Memory B cell (primary cell): ENCODE results near the gene NCK2.
"Not testable (repeated sequence)": the region's sequence is repeated elsewhere in the genome, so short reads cannot be mapped to it uniquely, and the experiment has no call there.

ENCODE experiments used
- ATAC-seq: fragments of 150-1000 bp; cut with Tn5 transposase; 2 replicates; pipeline ENCODE4 v1.10.0; 2021; ENCODE audit warnings: low read depth, mild to moderate bottlenecking, moderate library complexity
- DNase-seq, 2 donors: peaks; one replicate each; pipeline ENCODE4 v3.0.0; 2022; ENCODE audit warnings: low spot score in 2 of 2
- H3K27ac Mint-ChIP-seq: one replicate; pipeline ENCODE4 v1.8.0; 2022; ENCODE audit warnings: mild to moderate bottlenecking, moderate library complexity, mixed read lengths
- H3K27me3 Mint-ChIP-seq: one replicate; pipeline ENCODE4 v1.8.0; 2022; ENCODE audit warnings: mixed read lengths
- H3K36me3 Mint-ChIP-seq: one replicate; pipeline ENCODE4 v1.8.0; 2022; ENCODE audit warnings: mild to moderate bottlenecking, mixed read lengths
- H3K4me1 Mint-ChIP-seq: one replicate; pipeline ENCODE4 v1.8.0; 2022; ENCODE audit warnings: mixed read lengths
- H3K4me3 Mint-ChIP-seq: one replicate; pipeline ENCODE4 v1.8.0; 2022; ENCODE audit warnings: mild to moderate bottlenecking, moderate library complexity, mixed read lengths
- H3K9me3 Mint-ChIP-seq: one replicate; pipeline ENCODE4 v1.8.0; 2022; ENCODE audit warnings: mixed read lengths

The NCK2 gene

GRCh38 chr2:105756435-105756834, 11.7 kb downstream of the NCK2 start:
- H3K9me3 Mint-ChIP-seq = no peaks in the 10 kb centered on the region
- H3K4me3 Mint-ChIP-seq = peak overlapping the region; percentile 71
- DNase-seq = no peak
- H3K4me1 Mint-ChIP-seq = peaks cover 66% of the 10 kb centered on the region
- H3K36me3 Mint-ChIP-seq = peaks cover 6% of the 10 kb centered on the region
- peak overlapping the region; percentile 65 for H3K27ac Mint-ChIP-seq
- ATAC-seq = no peak
- H3K27me3 Mint-ChIP-seq = no peaks in the 10 kb centered on the region

DNA sequence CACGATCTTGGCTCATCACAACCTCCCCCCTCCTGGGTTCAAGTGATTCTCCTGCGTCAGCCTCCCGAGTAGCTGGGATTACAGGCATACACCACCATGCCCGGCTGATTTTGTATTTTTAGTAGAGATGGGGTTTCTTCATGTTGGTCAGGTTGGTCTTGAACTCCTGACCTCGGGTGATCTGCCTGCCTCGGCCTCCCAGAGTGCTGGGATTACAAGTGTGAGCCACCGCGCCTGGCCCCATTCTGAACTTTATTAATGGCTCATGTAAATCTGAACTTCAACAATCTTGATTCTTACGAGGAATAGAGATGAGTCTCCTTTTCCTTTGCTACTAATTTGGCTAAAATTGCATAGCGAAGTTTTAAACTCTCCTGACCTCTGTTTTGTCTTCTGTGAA, 12.2 kb downstream of the NCK2 start:
- Mint-ChIP-seq H3K4me1 (peaks cover 63% of the 10 kb centered on the region), H3K27ac (peak overlapping the region; percentile 65), H3K4me3 (peak overlapping the region; percentile 52)
- not testable (repeated sequence) for H3K27me3 Mint-ChIP-seq, DNase-seq, ATAC-seq, H3K36me3 Mint-ChIP-seq, H3K9me3 Mint-ChIP-seq

DNA sequence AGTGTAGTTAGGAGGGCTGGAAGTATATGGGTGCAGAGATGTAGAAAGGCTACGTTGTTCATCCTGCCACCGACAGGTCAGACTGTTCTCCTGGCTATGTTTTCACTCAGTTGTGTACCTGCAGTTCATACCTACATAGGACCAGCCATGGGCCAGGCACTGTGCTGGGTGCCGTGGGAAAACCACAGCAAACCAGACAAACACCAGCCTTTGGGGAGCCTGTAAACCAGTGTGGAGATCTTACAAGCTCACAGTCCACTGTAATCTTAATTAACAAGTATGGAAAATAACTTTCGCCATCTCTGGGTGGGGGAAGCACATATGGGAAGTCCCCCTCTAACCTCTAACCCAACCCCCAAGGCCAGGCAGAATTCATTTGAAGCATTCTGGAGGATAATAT, 12.7 kb downstream of the NCK2 start:
- Mint-ChIP-seq H3K27me3 (no peaks in the 10 kb centered on the region), H3K36me3 (peaks cover 6% of the 10 kb centered on the region), H3K9me3 (no peaks in the 10 kb centered on the region), H3K4me3 (peak overlapping the region; percentile 52), H3K4me1 (peaks cover 66% of the 10 kb centered on the region), H3K27ac (peak overlapping the region; percentile 65)
- ATAC-seq (peak; percentile 57), DNase-seq (no peak)

DNA sequence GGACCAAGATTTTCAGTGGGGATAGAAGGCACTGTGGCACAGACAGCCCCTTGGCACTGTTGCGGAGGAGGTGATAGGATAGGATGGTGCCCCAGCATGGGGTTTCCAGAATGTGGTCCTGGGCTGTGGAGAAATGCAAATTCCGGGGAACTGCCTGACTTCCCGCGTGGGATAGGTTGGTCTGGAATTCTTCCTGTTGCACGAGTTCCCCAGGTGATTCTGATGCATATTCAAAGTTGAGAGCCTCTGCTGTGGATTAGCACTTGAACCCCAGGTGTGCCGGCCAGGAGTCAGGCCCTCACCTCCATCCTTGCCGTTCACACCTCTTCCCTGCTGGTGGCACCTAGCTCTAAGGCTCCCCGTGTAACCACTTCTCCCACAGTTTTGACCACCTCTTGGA, 15.5 kb downstream of the NCK2 start:
- Mint-ChIP-seq H3K27ac (peak overlapping the region; percentile 48), H3K27me3 (no peaks in the 10 kb centered on the region), H3K36me3 (peaks cover 1% of the 10 kb centered on the region), H3K4me1 (peaks cover 51% of the 10 kb centered on the region), H3K9me3 (no peaks in the 10 kb centered on the region), H3K4me3 (no peak overlapping the region)
- ATAC-seq (no peak), DNase-seq (no peak)

DNA sequence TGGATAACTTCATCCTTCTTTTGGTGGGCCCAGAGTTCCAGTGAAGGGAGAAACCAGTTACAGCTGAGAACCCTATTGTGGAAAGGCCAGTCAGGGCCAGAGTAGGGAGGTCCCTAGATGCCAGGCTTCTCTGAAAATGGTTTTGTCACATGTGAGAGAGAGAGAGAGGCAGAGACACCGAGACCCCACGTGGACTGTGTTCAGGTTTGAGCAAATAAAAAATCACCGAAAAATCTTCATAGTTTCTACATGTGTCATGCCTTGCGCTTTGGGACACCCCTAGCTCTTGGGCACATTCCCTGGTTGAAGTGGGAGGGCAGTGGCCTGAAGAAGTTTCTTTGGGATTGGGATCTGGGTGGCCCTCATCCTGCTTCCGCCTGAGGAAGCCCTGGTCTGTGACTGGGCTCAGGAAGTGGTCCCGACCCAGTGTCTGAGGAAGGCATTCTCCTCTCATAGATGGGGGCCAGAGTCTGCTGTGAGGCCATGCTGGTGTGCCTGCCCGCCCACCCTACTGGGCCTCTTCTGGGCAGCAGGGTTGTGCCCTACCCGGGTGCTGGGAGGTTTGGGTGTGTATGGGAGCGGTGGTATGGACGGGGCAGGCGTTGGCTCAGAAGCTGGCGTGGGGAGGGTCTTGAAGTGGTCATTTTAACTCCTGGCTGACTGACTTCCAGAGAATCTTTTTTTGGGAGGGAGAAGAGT, 16.1 kb downstream of the NCK2 start:
- Mint-ChIP-seq H3K27ac (peak overlapping the region; percentile 48), H3K9me3 (no peaks in the 10 kb centered on the region), H3K36me3 (peaks cover 3% of the 10 kb centered on the region), H3K4me1 (peaks cover 51% of the 10 kb centered on the region), H3K27me3 (no peaks in the 10 kb centered on the region), H3K4me3 (no peak overlapping the region)
- ATAC-seq (no peak), DNase-seq (no peak)

GRCh38 chr2:105761931-105762515, 17.3 kb downstream of the NCK2 start:
- no peaks in the 10 kb centered on the region for H3K9me3 Mint-ChIP-seq
- DNase-seq = no peak
- peaks cover 7% of the 10 kb centered on the region for H3K36me3 Mint-ChIP-seq
- no peak for ATAC-seq
- H3K27me3 Mint-ChIP-seq = no peaks in the 10 kb centered on the region
- H3K4me1 Mint-ChIP-seq = peaks cover 46% of the 10 kb centered on the region
- peak overlapping the region; percentile 21 for H3K4me3 Mint-ChIP-seq
- peak overlapping the region; percentile 65 for H3K27ac Mint-ChIP-seq

GRCh38 chr2:105763076-105763475, 18.4 kb downstream of the NCK2 start:
- Mint-ChIP-seq H3K4me3 (no peak overlapping the region), H3K36me3 (peaks cover 14% of the 10 kb centered on the region), H3K9me3 (no peaks in the 10 kb centered on the region), H3K27ac (no peak overlapping the region), H3K4me1 (peaks cover 41% of the 10 kb centered on the region), H3K27me3 (no peaks in the 10 kb centered on the region)
- ATAC-seq (no peak), DNase-seq (no peak)

DNA sequence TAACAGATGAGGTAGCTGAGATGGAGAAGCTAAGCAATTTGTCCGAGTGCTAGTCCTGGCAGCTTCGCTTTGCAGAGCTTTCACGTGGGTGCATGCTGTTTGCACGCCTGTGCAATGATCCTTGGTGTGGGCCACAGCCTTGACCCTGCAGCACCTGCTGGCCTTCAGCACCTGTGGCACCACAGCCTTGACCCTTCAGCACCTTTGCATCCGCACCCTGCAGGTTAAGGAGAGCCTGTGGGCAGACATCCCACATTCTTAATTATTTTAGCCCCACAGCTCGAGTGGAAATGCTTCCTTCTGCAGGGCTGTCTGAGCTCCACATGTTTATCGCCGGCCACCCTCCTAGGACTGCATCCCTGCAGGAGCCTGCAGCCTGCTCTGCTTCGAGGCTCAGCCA, 19.3 kb downstream of the NCK2 start:
- Mint-ChIP-seq H3K36me3 (peaks cover 19% of the 10 kb centered on the region), H3K9me3 (no peaks in the 10 kb centered on the region), H3K27me3 (no peaks in the 10 kb centered on the region), H3K4me3 (no peak overlapping the region), H3K27ac (no peak overlapping the region), H3K4me1 (peaks cover 42% of the 10 kb centered on the region)
- ATAC-seq (no peak), DNase-seq (no peak)

- no peak for ATAC-seq
- H3K4me1 Mint-ChIP-seq = peaks cover 41% of the 10 kb centered on the region
- no peak overlapping the region for H3K4me3 Mint-ChIP-seq
- H3K27me3 Mint-ChIP-seq = no peaks in the 10 kb centered on the region
- DNase-seq = no peak
- peaks cover 21% of the 10 kb centered on the region for H3K36me3 Mint-ChIP-seq
- H3K9me3 Mint-ChIP-seq = peaks cover 1% of the 10 kb centered on the region
- no peak overlapping the region for H3K27ac Mint-ChIP-seq
Measured at GRCh38 chr2:105765415-105766299, 20.9 kb downstream of the NCK2 start.

- ATAC-seq (no peak), DNase-seq (no peak)
- Mint-ChIP-seq H3K36me3 (peaks cover 21% of the 10 kb centered on the region), H3K27me3 (no peaks in the 10 kb centered on the region), H3K27ac (no peak overlapping the region), H3K9me3 (peaks cover 1% of the 10 kb centered on the region), H3K4me1 (peaks cover 34% of the 10 kb centered on the region), H3K4me3 (no peak overlapping the region)
Measured at GRCh38 chr2:105766300-105766866, 21.7 kb downstream of the NCK2 start.

- ATAC-seq (no peak), DNase-seq (no peak)
- Mint-ChIP-seq H3K9me3 (peaks cover 1% of the 10 kb centered on the region), H3K4me3 (no peak overlapping the region), H3K27ac (peak overlapping the region; percentile 28), H3K27me3 (no peaks in the 10 kb centered on the region), H3K36me3 (peaks cover 28% of the 10 kb centered on the region), H3K4me1 (peaks cover 42% of the 10 kb centered on the region)
Measured at GRCh38 chr2:105768176-105768575, 23.5 kb downstream of the NCK2 start.

GRCh38 chr2:105768961-105769452, 24.3 kb downstream of the NCK2 start:
- Mint-ChIP-seq H3K27me3 (no peaks in the 10 kb centered on the region), H3K4me3 (no peak overlapping the region), H3K27ac (peak overlapping the region; percentile 28), H3K36me3 (peaks cover 31% of the 10 kb centered on the region), H3K9me3 (peaks cover 1% of the 10 kb centered on the region), H3K4me1 (peaks cover 43% of the 10 kb centered on the region)
- ATAC-seq = no peak
- no peak for DNase-seq

DNA sequence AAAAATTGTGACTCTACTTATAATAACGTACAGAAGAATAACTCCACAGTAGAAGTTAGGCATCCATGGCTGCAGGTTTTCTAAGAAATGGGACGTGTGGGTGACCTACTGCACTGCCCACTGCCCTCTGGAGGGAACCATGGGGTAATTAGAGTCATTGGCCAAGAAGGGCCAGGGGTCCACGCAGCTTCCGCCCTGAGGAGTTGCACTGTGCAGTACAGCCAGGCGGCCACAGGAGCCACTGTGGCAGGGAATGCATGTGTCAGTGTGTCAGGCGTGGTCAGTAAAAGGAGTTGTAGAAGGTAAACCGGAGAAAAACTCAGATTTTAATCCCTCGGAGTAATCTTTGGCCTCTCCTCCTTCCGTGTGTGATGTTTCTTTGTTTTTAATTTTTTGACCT, 24.8 kb downstream of the NCK2 start:
- peaks cover 31% of the 10 kb centered on the region for H3K36me3 Mint-ChIP-seq
- no peaks in the 10 kb centered on the region for H3K27me3 Mint-ChIP-seq
- H3K27ac Mint-ChIP-seq = peak overlapping the region; percentile 28
- peaks cover 1% of the 10 kb centered on the region for H3K9me3 Mint-ChIP-seq
- ATAC-seq (no peak), DNase-seq (no peak)
- peaks cover 42% of the 10 kb centered on the region for H3K4me1 Mint-ChIP-seq
- no peak overlapping the region for H3K4me3 Mint-ChIP-seq

GRCh38 chr2:105770149-105770548, 25.4 kb downstream of the NCK2 start:
- peaks cover 45% of the 10 kb centered on the region for H3K4me1 Mint-ChIP-seq
- ATAC-seq = no peak
- peaks cover 1% of the 10 kb centered on the region for H3K9me3 Mint-ChIP-seq
- no peak for DNase-seq
- no peak overlapping the region for H3K4me3 Mint-ChIP-seq
- H3K27ac Mint-ChIP-seq = peak overlapping the region; percentile 70
- peaks cover 29% of the 10 kb centered on the region for H3K36me3 Mint-ChIP-seq
- H3K27me3 Mint-ChIP-seq = no peaks in the 10 kb centered on the region
